SU-DHL-6 (cell line): ENCODE measurements around the gene CTRB2.
"Not testable (repeated sequence)": the region's sequence is repeated elsewhere in the genome, so short reads cannot be mapped to it uniquely, and the experiment has no call there.

ENCODE experiments used
- H2AFZ ChIP-seq: fragments of 200-600 bp; sonication (generic); 2 replicates; pipeline ENCODE4 v1.6.1; 2014; ENCODE audit warnings: low read depth, mild to moderate bottlenecking, moderate library complexity, mixed read lengths, antibody characterized with exemption, low read length; ENCODE audit not compliant: severe bottlenecking
- H3F3A ChIP-seq: fragments of 200-600 bp; shearing (Covaris generic); 2 replicates; pipeline ENCODE4 v1.6.0; 2016; ENCODE audit warnings: antibody characterized with exemption, mild to moderate bottlenecking; ENCODE audit not compliant: insufficient read depth
- H3K27ac ChIP-seq: fragments of 200-600 bp; sonication (generic); 2 replicates; pipeline ENCODE4 v1.5.1; 2016; ENCODE audit warnings: low read depth, mild to moderate bottlenecking, low read length, moderate library complexity, mixed read lengths
- H3K27me3 ChIP-seq: fragments of 200-600 bp; sonication (generic), shearing (Covaris generic); 2 replicates; pipeline ENCODE4 v1.6.0; 2014; ENCODE audit warnings: mild to moderate bottlenecking, low read length
- H3K36me3 ChIP-seq: fragments of 200-600 bp; sonication (generic); 2 replicates; pipeline ENCODE4 v1.6.1; 2014; ENCODE audit warnings: mild to moderate bottlenecking, low read length, mixed read lengths
- H3K4me2 ChIP-seq: fragments of 300-600, 200-600 bp; shearing (Covaris generic), sonication (generic); 2 replicates; pipeline ENCODE4 v1.6.0; 2014; ENCODE audit warnings: low read length, low read depth, mild to moderate bottlenecking; ENCODE audit not compliant: poor library complexity, severe bottlenecking
- H3K4me3 ChIP-seq: fragments of 200-600 bp; sonication (generic); 2 replicates; pipeline ENCODE4 v1.5.1; 2014; ENCODE audit warnings: antibody characterized with exemption, low read length, mild to moderate bottlenecking, mixed read lengths; ENCODE audit not compliant: insufficient read depth, poor library complexity, severe bottlenecking
- H3K79me2 ChIP-seq: fragments of 200-600 bp; sonication (generic); 2 replicates; pipeline ENCODE4 v1.6.1; 2014; ENCODE audit warnings: mild to moderate bottlenecking, low read length, moderate library complexity; ENCODE audit not compliant: insufficient read depth
- H3K9ac ChIP-seq: fragments of 200-600 bp; sonication (generic); 2 replicates; pipeline ENCODE4 v1.7.0; 2014; ENCODE audit warnings: mild to moderate bottlenecking, low read length
- H3K9me2 ChIP-seq: fragments of 200-600 bp; sonication (generic); replicated peaks from 2 replicates; pipeline ENCODE4 v1.6.1; 2014; ENCODE audit warnings: low read length; ENCODE audit not compliant: insufficient read depth
- H3K9me3 ChIP-seq: fragments of 200-600 bp; sonication (generic); 2 replicates; pipeline ENCODE4 v1.6.1; 2014; ENCODE audit warnings: low read length, mixed read lengths; ENCODE audit not compliant: insufficient read depth
- H4K20me1 ChIP-seq: fragments of 200-600 bp; sonication (generic); 2 replicates; pipeline ENCODE4 v1.6.1; 2014; ENCODE audit warnings: low read depth, mild to moderate bottlenecking, antibody characterized with exemption, low read length, moderate library complexity, mixed read lengths
- EZH2phosphoT487 ChIP-seq: fragments of 200-600 bp; sonication (generic), shearing (Covaris generic); conservative IDR thresholded peaks from 2 replicates; pipeline ENCODE4 v1.6.1; 2018; ENCODE audit warnings: mild to moderate bottlenecking, antibody characterized with exemption, low read length, moderate library complexity, mixed read lengths
- TF ChIP-seq, protein P1 (sequence below): fragments of 200-600 bp; sonication (generic); IDR thresholded peaks from one replicate; pipeline ENCODE4 v1.5.1; 2017; ENCODE audit warnings: antibody characterized with exemption, mild to moderate bottlenecking, low read length, moderate library complexity; ENCODE audit not compliant: insufficient read depth, poor library complexity, severe bottlenecking

The CTRB2 gene

DNA sequence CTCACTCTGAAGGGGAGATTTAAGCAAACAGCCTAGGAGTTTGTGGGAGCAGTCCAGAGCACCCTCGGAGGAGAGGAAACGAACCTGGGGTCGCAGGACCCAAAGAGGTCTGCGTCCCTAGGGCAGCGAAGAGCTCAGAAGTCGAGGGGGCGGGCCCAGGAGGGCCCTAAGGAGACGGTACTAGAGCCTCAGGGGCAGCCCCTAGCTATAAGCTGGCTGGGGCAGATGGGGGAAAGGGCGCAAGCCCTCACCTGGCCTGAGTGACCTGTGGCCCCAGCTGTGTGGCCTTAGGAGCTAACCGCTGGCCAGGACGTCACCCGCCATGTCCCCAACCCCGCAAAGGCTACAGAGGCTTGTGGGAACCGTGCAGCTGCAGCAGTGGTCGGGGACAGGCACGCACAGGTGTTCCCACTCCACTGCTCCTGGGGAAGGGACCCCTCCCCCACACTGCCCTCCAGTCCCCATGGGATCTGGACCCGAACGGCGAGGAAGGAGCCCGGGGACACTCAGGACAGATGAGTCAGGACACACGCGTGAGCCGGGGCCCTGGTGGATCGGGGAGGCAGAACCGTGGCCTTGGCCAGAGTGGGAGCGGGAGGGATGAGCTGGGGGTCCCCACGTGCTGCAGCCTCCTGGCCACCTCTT is 2.0 kb upstream of the CTRB2 start:
- H4K20me1 ChIP-seq: no peaks in the 10 kb centered on the region
- H3K36me3 ChIP-seq: no peaks in the 10 kb centered on the region
- no peak overlapping the region for H2AFZ ChIP-seq
- H3K27me3 ChIP-seq: no peaks in the 10 kb centered on the region
- H3K27ac ChIP-seq: no peak overlapping the region
- no peaks in the 10 kb centered on the region for H3F3A ChIP-seq
- H3K4me3 ChIP-seq: no peak overlapping the region
- TF ChIP-seq, protein P1, sequence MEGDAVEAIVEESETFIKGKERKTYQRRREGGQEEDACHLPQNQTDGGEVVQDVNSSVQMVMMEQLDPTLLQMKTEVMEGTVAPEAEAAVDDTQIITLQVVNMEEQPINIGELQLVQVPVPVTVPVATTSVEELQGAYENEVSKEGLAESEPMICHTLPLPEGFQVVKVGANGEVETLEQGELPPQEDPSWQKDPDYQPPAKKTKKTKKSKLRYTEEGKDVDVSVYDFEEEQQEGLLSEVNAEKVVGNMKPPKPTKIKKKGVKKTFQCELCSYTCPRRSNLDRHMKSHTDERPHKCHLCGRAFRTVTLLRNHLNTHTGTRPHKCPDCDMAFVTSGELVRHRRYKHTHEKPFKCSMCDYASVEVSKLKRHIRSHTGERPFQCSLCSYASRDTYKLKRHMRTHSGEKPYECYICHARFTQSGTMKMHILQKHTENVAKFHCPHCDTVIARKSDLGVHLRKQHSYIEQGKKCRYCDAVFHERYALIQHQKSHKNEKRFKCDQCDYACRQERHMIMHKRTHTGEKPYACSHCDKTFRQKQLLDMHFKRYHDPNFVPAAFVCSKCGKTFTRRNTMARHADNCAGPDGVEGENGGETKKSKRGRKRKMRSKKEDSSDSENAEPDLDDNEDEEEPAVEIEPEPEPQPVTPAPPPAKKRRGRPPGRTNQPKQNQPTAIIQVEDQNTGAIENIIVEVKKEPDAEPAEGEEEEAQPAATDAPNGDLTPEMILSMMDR: no peak
- no peak for TF ChIP-seq EZH2phosphoT487
- H3K9me2 ChIP-seq: no peaks in the 10 kb centered on the region
- H3K4me2 ChIP-seq: no peak overlapping the region
- H3K9me3 ChIP-seq: no peaks in the 10 kb centered on the region
- no peaks in the 10 kb centered on the region for H3K79me2 ChIP-seq
- no peak overlapping the region for H3K9ac ChIP-seq

DNA sequence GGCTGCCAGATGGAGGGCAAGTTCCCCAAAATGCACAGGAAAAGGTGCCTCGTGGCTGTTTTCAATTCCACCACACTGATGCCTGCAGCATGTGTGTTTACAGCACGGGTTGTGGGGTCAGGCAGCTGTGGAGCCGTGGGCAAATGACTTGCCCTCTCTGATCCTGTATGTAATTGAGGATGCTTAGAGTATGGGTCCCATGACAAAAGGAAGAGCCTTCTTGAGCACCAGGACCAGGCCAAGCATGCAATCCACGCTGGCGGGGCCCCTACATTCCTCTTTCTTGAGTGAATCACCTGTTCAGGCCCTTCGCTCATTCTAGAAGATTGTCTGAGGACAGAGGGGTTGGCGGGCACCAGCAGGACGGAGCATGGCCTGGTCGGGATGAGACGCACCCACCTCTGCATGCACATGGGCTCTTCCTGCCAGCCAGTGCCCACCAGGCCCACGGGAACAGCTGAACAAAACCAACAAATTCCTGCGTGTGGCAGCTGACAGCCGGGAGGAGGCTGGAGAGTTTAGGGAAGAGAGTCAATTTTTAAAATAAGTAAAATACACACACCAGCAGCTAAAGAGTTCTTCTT is 1.4 kb upstream of the CTRB2 start:
- Histone ChIP-seq H4K20me1 (no peaks in the 10 kb centered on the region), H3K36me3 (no peaks in the 10 kb centered on the region), H3K27ac (no peak overlapping the region), H3K27me3 (no peaks in the 10 kb centered on the region), H3F3A (no peaks in the 10 kb centered on the region), H3K4me2 (no peak overlapping the region), H2AFZ (no peak overlapping the region), H3K4me3 (no peak overlapping the region), H3K9ac (no peak overlapping the region), H3K9me2 (no peaks in the 10 kb centered on the region), H3K9me3 (no peaks in the 10 kb centered on the region), H3K79me2 (no peaks in the 10 kb centered on the region)
- TF ChIP-seq, protein P1: no peak
- TF ChIP-seq EZH2phosphoT487: no peak

DNA sequence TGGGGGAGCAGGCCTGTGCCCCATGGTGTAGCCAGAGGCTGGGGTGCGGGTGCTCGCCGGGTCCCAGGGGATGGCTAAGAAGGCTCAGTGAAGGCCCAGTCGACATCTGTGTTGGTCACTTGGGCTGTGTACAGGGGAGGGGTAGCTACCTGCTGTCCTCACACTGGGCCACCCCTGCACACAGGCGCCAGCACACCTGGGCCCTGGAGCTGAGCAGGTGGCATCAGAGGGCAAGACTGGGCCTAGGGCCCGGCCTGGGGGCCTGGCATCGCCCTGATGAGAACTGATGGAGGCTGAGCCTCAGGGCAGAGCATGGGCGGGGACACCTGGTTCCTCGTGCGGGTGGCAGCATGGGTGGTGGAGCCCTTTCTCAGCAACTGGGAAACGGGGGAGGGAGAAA is 870 bp upstream of the CTRB2 start:
- H3F3A ChIP-seq: no peaks in the 10 kb centered on the region
- no peak overlapping the region for H2AFZ ChIP-seq
- TF ChIP-seq, protein P1: no peak
- TF ChIP-seq EZH2phosphoT487: no peak
- H3K27ac ChIP-seq: no peak overlapping the region
- H3K9ac ChIP-seq: no peak overlapping the region
- no peak overlapping the region for H3K4me3 ChIP-seq
- no peaks in the 10 kb centered on the region for H3K27me3 ChIP-seq
- no peaks in the 10 kb centered on the region for H3K36me3 ChIP-seq
- H4K20me1 ChIP-seq: no peaks in the 10 kb centered on the region
- no peak overlapping the region for H3K4me2 ChIP-seq
- H3K79me2 ChIP-seq: no peaks in the 10 kb centered on the region
- no peaks in the 10 kb centered on the region for H3K9me3 ChIP-seq
- no peaks in the 10 kb centered on the region for H3K9me2 ChIP-seq

DNA sequence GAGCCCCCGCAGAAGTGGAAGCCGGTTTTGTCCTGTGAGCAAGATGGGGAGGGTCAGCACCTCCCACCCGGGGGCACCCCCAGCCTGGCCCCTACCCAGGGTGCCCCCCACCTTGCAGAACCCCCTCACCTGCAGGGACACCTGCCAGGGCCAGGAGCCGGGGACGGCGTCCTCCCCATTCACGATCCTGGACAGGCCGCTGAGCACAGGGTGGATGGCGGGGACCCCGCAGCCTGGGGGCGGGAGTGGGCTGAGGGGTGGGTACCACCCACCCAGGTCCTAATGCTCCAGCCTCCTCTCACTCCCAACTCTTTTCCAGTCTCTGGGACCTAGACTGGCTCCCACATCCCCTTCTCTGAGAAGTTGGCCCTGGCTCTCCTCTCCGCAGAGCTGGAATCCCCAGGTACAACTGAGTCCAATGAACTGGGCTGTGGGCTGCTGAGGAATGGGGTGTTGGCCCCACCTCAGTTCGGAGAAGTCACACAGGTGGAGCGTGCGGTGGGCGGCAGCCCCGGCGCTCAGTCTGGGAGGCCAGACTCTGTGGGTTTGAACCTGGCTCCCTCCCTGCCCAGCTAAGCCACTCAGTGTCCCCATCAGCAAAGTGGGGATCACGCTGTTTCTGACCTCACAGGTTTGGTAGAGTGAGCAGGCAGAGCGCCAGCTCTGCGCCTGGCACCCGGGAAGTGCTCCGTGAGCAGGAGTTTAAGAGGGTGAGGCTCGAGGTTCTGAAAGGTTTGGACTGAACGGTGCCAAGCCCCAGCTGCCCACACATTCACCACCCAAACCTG is 806 bp downstream of the CTRB2 start:
- H4K20me1 ChIP-seq, H3K9ac ChIP-seq, H3K9me3 ChIP-seq, H2AFZ ChIP-seq, H3K27ac ChIP-seq, H3K4me2 ChIP-seq, H3K4me3 ChIP-seq, H3K36me3 ChIP-seq, H3K27me3 ChIP-seq, H3F3A ChIP-seq, H3K79me2 ChIP-seq, H3K9me2 ChIP-seq: not testable (repeated sequence)

DNA sequence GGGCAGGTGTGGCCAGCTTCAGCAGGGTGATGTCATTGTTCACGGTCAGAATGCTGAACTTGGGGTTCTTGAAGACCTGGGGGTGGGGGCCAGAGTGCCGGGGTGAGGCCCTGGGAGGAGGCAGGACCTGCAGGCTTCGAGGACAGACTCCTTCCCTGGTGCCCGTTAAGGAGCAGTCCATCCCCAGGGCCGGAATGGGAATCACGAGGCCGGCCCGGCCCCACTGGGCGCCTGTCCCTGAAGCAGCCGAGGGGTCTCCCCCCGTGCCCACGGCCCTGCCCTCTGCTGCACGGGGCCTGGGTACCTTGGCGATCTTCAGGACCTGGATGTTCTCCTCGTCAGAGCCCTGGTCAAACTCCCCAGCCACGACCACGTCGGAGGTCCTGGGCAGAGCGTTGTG is 1.5 kb downstream of the CTRB2 start:
- H3K4me2 ChIP-seq, H4K20me1 ChIP-seq, H3K36me3 ChIP-seq, H3K79me2 ChIP-seq, H2AFZ ChIP-seq, H3K9me2 ChIP-seq, H3K4me3 ChIP-seq, H3K9ac ChIP-seq, H3F3A ChIP-seq, H3K27ac ChIP-seq, H3K9me3 ChIP-seq, H3K27me3 ChIP-seq: not testable (repeated sequence)
